GM23338 (cell line): ENCODE results near the gene ADAMTS17. TPM values are rescaled to one million over a fixed set of nuclear protein-coding genes. Genes with fewer than 3 reads are reported as not detected.
"Not testable (repeated sequence)": the region's sequence is repeated elsewhere in the genome, so short reads cannot be mapped to it uniquely, and the experiment has no call there.

Experiments
- ATAC-seq: fragments of 200-7000 bp; cut with Tn5 transposase; 3 replicates; pipeline ENCODE4 v1.9.1; 2020
- DNase-seq: peaks from one replicate; pipeline ENCODE4 v3.0.0-alpha.2; 2015; ENCODE audit warnings: low spot score
- H2AFZ ChIP-seq: fragments of 200-600 bp; sonication (generic); 2 replicates; pipeline ENCODE4 v1.8.0; 2016; ENCODE audit warnings: antibody characterized with exemption, mild to moderate bottlenecking, moderate library complexity
- H3F3A ChIP-seq: fragments of 200-600 bp; sonication (generic); replicated peaks from 2 replicates; pipeline ENCODE4 v1.8.0; 2017; ENCODE audit warnings: antibody characterized with exemption, mixed run types, low read depth
- H3K27ac ChIP-seq: fragments of 200-600 bp; sonication (generic); 2 replicates; pipeline ENCODE4 v1.6.1; 2016; ENCODE audit warnings: low read depth
- H3K27me3 ChIP-seq: fragments of 200-600 bp; sonication (generic); 2 replicates; pipeline ENCODE4 v1.8.0; 2016; ENCODE audit warnings: mild to moderate bottlenecking, mixed run types, moderate library complexity; ENCODE audit not compliant: insufficient read depth
- H3K36me3 ChIP-seq: fragments of 200-600 bp; sonication (generic); 2 replicates; pipeline ENCODE4 v1.8.0; 2016; ENCODE audit warnings: mild to moderate bottlenecking; ENCODE audit not compliant: insufficient read depth
- H3K4me1 ChIP-seq: fragments of 200-600 bp; sonication (generic); 2 replicates; pipeline ENCODE4 v1.8.0; 2016; ENCODE audit warnings: mild to moderate bottlenecking, moderate library complexity; ENCODE audit not compliant: insufficient read depth
- H3K4me2 ChIP-seq: fragments of 200-600 bp; sonication (generic); 2 replicates; pipeline ENCODE4 v1.7.1; 2017; ENCODE audit warnings: mixed run types
- H3K4me3 ChIP-seq: fragments of 200-600 bp; sonication (generic); 2 replicates; pipeline ENCODE4 v1.6.1; 2016; ENCODE audit warnings: mixed run types
- H3K79me2 ChIP-seq: fragments of 200-600 bp; sonication (generic); replicated peaks from 2 replicates; pipeline ENCODE4 v1.8.0; 2017; ENCODE audit warnings: mild to moderate bottlenecking; ENCODE audit not compliant: insufficient read depth
- H3K9me2 ChIP-seq: fragments of 200-600 bp; sonication (generic); 2 replicates; pipeline ENCODE4 v1.8.0; 2017; ENCODE audit not compliant: insufficient read depth
- H4K20me1 ChIP-seq: fragments of 200-600 bp; sonication (generic); replicated peaks from 2 replicates; pipeline ENCODE4 v1.8.0; 2017; ENCODE audit warnings: mild to moderate bottlenecking; ENCODE audit not compliant: insufficient read depth
- H3K27ac Mint-ChIP-seq: 2 replicates; pipeline ENCODE4 v1.8.0; 2020; ENCODE audit warnings: inconsistent platforms, mild to moderate bottlenecking, moderate library complexity, mixed read lengths
- H3K27me3 Mint-ChIP-seq: 3 replicates; pipeline ENCODE4 v1.8.0; 2022; ENCODE audit warnings: low read depth, mild to moderate bottlenecking, moderate library complexity, mixed read lengths, inconsistent platforms; ENCODE audit not compliant: insufficient read depth, poor library complexity
- H3K36me3 Mint-ChIP-seq: 3 replicates; pipeline ENCODE4 v1.8.0; 2021; ENCODE audit warnings: low read depth, mild to moderate bottlenecking, inconsistent platforms, moderate library complexity, mixed read lengths
- H3K4me1 Mint-ChIP-seq: 3 replicates; pipeline ENCODE4 v1.8.0; 2020; ENCODE audit warnings: mild to moderate bottlenecking, inconsistent platforms, mixed read lengths
- H3K4me3 Mint-ChIP-seq: 3 replicates; pipeline ENCODE4 v1.8.0; 2021; ENCODE audit warnings: moderate library complexity, mild to moderate bottlenecking, inconsistent platforms, mixed read lengths
- H3K9me3 Mint-ChIP-seq: 3 replicates; pipeline ENCODE4 v1.8.0; 2020; ENCODE audit warnings: moderate library complexity, mild to moderate bottlenecking, inconsistent platforms, mixed read lengths
- CTCF ChIP-seq, 2 experiments: fragments of 200-600 bp in 1 of 2; sonication (generic) in 1 of 2; conservative IDR thresholded peaks; 2 replicates each; pipeline versions ENCODE4 v1.5.1 to v1.6.1; 2016 to 2017; ENCODE audit warnings: antibody characterized with exemption in 2 of 2, low read depth in 2 of 2, mild to moderate bottlenecking in 2 of 2, moderate library complexity in 1 of 2
- ETS1 ChIP-seq: IDR thresholded peaks from 2 replicates; pipeline ENCODE4 v1.6.1; 2016; ENCODE audit warnings: antibody characterized with exemption
- EZH2 ChIP-seq: fragments of 200-600 bp; sonication (generic); IDR thresholded peaks from one replicate; pipeline ENCODE4 v1.8.0; 2017; ENCODE audit warnings: antibody characterized with exemption, mild to moderate bottlenecking, low read depth; ENCODE audit not compliant: unreplicated experiment
- EZH2phosphoT487 ChIP-seq: fragments of 200-600 bp; sonication (generic); IDR thresholded peaks from one replicate; pipeline ENCODE4 v1.8.1; 2018; ENCODE audit warnings: antibody characterized with exemption; ENCODE audit not compliant: unreplicated experiment
- JUNB ChIP-seq: IDR thresholded peaks from one replicate; pipeline ENCODE4 v1.6.1; 2016; ENCODE audit warnings: antibody characterized with exemption; ENCODE audit not compliant: unreplicated experiment
- NANOG ChIP-seq: IDR thresholded peaks from 2 replicates; pipeline ENCODE4 v1.6.1; 2016; ENCODE audit warnings: antibody characterized with exemption, borderline replicate concordance
- POLR2AphosphoS5 ChIP-seq: IDR thresholded peaks from 2 replicates; pipeline ENCODE4 v1.6.1; 2016; ENCODE audit warnings: antibody characterized with exemption, low read depth
- STAT1 ChIP-seq: IDR thresholded peaks from one replicate; pipeline ENCODE4 v1.6.1; 2016; ENCODE audit warnings: antibody characterized with exemption; ENCODE audit not compliant: unreplicated experiment
- ZNF114 ChIP-seq: fragments of 250-450 bp; sonication (Bioruptor Pico); IDR thresholded peaks from 2 replicates; pipeline ENCODE4 v1.5.0; 2020; ENCODE audit warnings: mild to moderate bottlenecking, moderate library complexity
- ZNF331 ChIP-seq: fragments of 250-450 bp; sonication (Bioruptor Pico); IDR thresholded peaks from 2 replicates; pipeline ENCODE4 v1.5.0; 2020; ENCODE audit warnings: low read depth, mild to moderate bottlenecking, moderate library complexity
- polyA plus RNA-seq: library from polyadenylated mRNA; unstranded; fragments of >200 nt; fragmentation: Nextera tagmentation; extraction: Ambion mirVana; gene quantifications from 2 replicates; pipeline ENCODE4 v1.2.1, GENCODE V29; 2016
- total RNA-seq: library from RNA; depleted of rRNA; stranded (reverse); fragments of >200 nt; shearing (Covaris generic); gene quantifications from 2 replicates; pipeline ENCODE4 v1.2.3, GENCODE V29; 2014
- TF ChIP-seq, protein P1 (sequence below): fragments of 250-450 bp; sonication (Bioruptor Pico); IDR thresholded peaks from 2 replicates; pipeline ENCODE4 v1.5.0; 2020; ENCODE audit warnings: mild to moderate bottlenecking, moderate library complexity

The ADAMTS17 gene
- total and polyA plus RNA-seq, 2 experiments from 2014 or later, result 0.60 to 3.8 TPM

GRCh38 chr15:100084042-100084821 lies 257.5 kb downstream of the ADAMTS17 start:
- DNase-seq, H3K27me3 ChIP-seq, H3K4me3 ChIP-seq, H3K4me1 Mint-ChIP-seq, H3K4me1 ChIP-seq, H3K27me3 Mint-ChIP-seq, H3K9me2 ChIP-seq, H3K4me3 Mint-ChIP-seq, H3K36me3 ChIP-seq, H3K4me2 ChIP-seq, H3K36me3 Mint-ChIP-seq, H3K79me2 ChIP-seq, H2AFZ ChIP-seq, H3K27ac Mint-ChIP-seq, H3K27ac ChIP-seq, H4K20me1 ChIP-seq, ATAC-seq, H3F3A ChIP-seq: not testable (repeated sequence)
- H3K9me3 Mint-ChIP-seq, result peaks cover 12% of the 10 kb centered on the region

DNA sequence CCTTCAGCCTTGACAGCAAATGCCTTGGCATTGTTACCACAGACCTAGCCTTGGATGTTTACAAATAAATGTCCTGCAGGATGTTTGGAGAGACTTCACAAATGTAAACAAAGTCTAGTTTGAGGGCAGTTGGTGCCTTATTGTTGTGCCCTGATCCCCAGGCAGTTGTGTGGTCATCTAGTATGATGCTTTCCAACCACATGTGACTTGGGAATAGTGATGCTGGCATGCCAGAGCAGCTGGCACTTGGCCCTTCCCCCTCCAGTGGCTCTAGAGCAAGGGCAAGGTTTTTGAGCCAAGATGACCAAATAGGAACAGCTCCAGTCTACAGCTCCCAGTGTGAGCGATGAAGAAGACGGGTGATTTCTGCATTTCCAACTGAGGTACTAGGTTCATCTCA lies 258.2 kb downstream of the ADAMTS17 start:
- no peak overlapping the region for H3K27ac Mint-ChIP-seq
- no peak overlapping the region for H3K4me2 ChIP-seq
- no peaks in the 10 kb centered on the region for H3F3A ChIP-seq
- DNase-seq, result no peak
- H3K9me2 ChIP-seq, result no peaks in the 10 kb centered on the region
- no peak overlapping the region for H3K4me3 Mint-ChIP-seq
- H3K36me3 Mint-ChIP-seq, result peaks cover 6% of the 10 kb centered on the region; the same call in 2 of the 3 replicates
- ATAC-seq, result no peak
- H3K4me1 Mint-ChIP-seq, result no peaks in the 10 kb centered on the region
- no peak overlapping the region for H2AFZ ChIP-seq
- peaks cover 3% of the 10 kb centered on the region for H3K27me3 Mint-ChIP-seq
- no peaks in the 10 kb centered on the region for H3K4me1 ChIP-seq
- H3K79me2 ChIP-seq, result no peaks in the 10 kb centered on the region
- H3K27ac ChIP-seq, result no peak overlapping the region
- no peak overlapping the region for H3K4me3 ChIP-seq
- no peaks in the 10 kb centered on the region for H3K27me3 ChIP-seq
- no peaks in the 10 kb centered on the region for H3K36me3 ChIP-seq
- H3K9me3 Mint-ChIP-seq, result peaks cover 12% of the 10 kb centered on the region
- no peaks in the 10 kb centered on the region for H4K20me1 ChIP-seq
- TF ChIP-seq JUNB (no peak), CTCF (conservative IDR thresholded peaks at IDR 0.05; ENCODE audit: low read depth in 2 of 2) (no peak), NANOG (no peak), EZH2phosphoT487 (no peak), ZNF114 (CRISPR knock-in tag) (no peak), POLR2AphosphoS5 (no peak), STAT1 (no peak), ZNF331 (no peak), EZH2 (no peak), ETS1 (no peak)
- TF ChIP-seq, protein P1, sequence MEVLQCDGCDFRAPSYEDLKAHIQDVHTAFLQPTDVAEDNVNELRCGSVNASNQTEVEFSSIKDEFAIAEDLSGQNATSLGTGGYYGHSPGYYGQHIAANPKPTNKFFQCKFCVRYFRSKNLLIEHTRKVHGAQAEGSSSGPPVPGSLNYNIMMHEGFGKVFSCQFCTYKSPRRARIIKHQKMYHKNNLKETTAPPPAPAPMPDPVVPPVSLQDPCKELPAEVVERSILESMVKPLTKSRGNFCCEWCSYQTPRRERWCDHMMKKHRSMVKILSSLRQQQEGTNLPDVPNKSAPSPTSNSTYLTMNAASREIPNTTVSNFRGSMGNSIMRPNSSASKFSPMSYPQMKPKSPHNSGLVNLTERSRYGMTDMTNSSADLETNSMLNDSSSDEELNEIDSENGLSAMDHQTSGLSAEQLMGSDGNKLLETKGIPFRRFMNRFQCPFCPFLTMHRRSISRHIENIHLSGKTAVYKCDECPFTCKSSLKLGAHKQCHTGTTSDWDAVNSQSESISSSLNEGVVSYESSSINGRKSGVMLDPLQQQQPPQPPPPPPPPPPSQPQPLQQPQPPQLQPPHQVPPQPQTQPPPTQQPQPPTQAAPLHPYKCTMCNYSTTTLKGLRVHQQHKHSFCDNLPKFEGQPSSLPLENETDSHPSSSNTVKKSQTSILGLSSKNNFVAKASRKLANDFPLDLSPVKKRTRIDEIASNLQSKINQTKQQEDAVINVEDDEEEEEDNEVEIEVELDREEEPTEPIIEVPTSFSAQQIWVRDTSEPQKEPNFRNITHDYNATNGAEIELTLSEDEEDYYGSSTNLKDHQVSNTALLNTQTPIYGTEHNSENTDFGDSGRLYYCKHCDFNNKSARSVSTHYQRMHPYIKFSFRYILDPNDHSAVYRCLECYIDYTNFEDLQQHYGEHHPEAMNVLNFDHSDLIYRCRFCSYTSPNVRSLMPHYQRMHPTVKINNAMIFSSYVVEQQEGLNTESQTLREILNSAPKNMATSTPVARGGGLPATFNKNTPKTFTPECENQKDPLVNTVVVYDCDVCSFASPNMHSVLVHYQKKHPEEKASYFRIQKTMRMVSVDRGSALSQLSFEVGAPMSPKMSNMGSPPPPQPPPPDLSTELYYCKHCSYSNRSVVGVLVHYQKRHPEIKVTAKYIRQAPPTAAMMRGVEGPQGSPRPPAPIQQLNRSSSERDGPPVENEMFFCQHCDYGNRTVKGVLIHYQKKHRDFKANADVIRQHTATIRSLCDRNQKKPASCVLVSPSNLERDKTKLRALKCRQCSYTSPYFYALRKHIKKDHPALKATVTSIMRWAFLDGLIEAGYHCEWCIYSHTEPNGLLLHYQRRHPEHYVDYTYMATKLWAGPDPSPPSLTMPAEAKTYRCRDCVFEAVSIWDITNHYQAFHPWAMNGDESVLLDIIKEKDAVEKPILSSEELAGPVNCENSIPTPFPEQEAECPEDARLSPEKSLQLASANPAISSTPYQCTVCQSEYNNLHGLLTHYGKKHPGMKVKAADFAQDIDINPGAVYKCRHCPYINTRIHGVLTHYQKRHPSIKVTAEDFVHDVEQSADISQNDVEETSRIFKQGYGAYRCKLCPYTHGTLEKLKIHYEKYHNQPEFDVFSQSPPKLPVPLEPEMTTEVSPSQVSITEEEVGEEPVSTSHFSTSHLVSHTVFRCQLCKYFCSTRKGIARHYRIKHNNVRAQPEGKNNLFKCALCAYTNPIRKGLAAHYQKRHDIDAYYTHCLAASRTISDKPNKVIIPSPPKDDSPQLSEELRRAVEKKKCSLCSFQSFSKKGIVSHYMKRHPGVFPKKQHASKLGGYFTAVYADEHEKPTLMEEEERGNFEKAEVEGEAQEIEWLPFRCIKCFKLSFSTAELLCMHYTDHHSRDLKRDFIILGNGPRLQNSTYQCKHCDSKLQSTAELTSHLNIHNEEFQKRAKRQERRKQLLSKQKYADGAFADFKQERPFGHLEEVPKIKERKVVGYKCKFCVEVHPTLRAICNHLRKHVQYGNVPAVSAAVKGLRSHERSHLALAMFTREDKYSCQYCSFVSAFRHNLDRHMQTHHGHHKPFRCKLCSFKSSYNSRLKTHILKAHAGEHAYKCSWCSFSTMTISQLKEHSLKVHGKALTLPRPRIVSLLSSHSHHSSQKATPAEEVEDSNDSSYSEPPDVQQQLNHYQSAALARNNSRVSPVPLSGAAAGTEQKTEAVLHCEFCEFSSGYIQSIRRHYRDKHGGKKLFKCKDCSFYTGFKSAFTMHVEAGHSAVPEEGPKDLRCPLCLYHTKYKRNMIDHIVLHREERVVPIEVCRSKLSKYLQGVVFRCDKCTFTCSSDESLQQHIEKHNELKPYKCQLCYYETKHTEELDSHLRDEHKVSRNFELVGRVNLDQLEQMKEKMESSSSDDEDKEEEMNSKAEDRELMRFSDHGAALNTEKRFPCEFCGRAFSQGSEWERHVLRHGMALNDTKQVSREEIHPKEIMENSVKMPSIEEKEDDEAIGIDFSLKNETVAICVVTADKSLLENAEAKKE, result no peak
